CD4-positive, alpha-beta T cell (primary cell): ENCODE measurements around the gene TMUB1. TPM values are rescaled to one million over a fixed set of nuclear protein-coding genes. Genes with fewer than 3 reads are reported as not detected.
A peak's percentile ranks its signal among the peaks of the same experiment; 100 is the strongest.

Source experiments
- ATAC-seq: fragments of 200-7000 bp; cut with Tn5 transposase; one replicate; pipeline ENCODE4 v1.10.0; 2022; ENCODE audit warnings: mild to moderate bottlenecking; ENCODE audit not compliant: poor library complexity
- CTCF ChIA-PET: fragments of 350-600 bp; sonication (Branson Sonifier 250); formaldehyde crosslinking; loops from one replicate; lab custom pipeline; 2021; ENCODE audit warnings: antibody characterized with exemption, inconsistent platforms; lab: Charles Lee
- POLR2A ChIA-PET: fragments of 350-600 bp; sonication (Branson Sonifier 250); formaldehyde crosslinking; loops from one replicate; lab custom pipeline; 2021; ENCODE audit warnings: antibody characterized with exemption, inconsistent platforms; lab: Charles Lee
- DNase-seq, 14 experiments: peaks; one replicate each; pipeline ENCODE4 v3.0.0-alpha.2; 2013 to 2020; ENCODE audit warnings: mixed read lengths in 2 of 14
- H3K27ac ChIP-seq, 2 donors: one replicate each; pipeline versions ENCODE4 v1.5.1 to v1.7.0; 2013; ENCODE audit warnings: low read length in 2 of 2, low read depth in 1 of 2, mild to moderate bottlenecking in 1 of 2
- H3K27me3 ChIP-seq, 2 experiments: 1 replicate in 1 of 2; 2 replicates in 1 of 2; pipeline versions ENCODE4 v1.6.1 to v1.7.0; 2013; ENCODE audit warnings: low read length in 2 of 2, control low read depth in 1 of 2, mild to moderate bottlenecking in 1 of 2, moderate library complexity in 1 of 2; ENCODE audit not compliant: insufficient read depth in 2 of 2, control insufficient read depth in 1 of 2
- H3K36me3 ChIP-seq: one replicate; pipeline ENCODE4 v1.6.1; 2013; ENCODE audit warnings: low read length, control low read depth; ENCODE audit not compliant: insufficient read depth
- H3K4me1 ChIP-seq: one replicate; pipeline ENCODE4 v1.6.1; 2013; ENCODE audit warnings: low read length, control low read depth; ENCODE audit not compliant: insufficient read depth
- H3K4me3 ChIP-seq: one replicate; pipeline ENCODE4 v1.5.1; 2013; ENCODE audit warnings: mild to moderate bottlenecking, low read length, moderate library complexity
- H3K9me3 ChIP-seq, 2 experiments: 1 replicate in 1 of 2; 2 replicates in 1 of 2; pipeline versions ENCODE4 v1.6.1 to v1.7.0; 2013; ENCODE audit warnings: low read length in 2 of 2, mild to moderate bottlenecking in 2 of 2, control low read depth in 1 of 2, moderate library complexity in 1 of 2; ENCODE audit not compliant: control insufficient read depth in 1 of 2, insufficient read depth in 1 of 2
- H3K27ac Mint-ChIP-seq: one replicate; pipeline ENCODE4 v1.8.0; 2020; ENCODE audit warnings: mixed read lengths
- H3K27me3 Mint-ChIP-seq: one replicate; pipeline ENCODE4 v1.8.0; 2021; ENCODE audit warnings: mixed read lengths
- H3K36me3 Mint-ChIP-seq: one replicate; pipeline ENCODE4 v1.8.0; 2021; ENCODE audit warnings: low read depth, mixed read lengths
- H3K4me1 Mint-ChIP-seq: one replicate; pipeline ENCODE4 v1.8.0; 2021; ENCODE audit warnings: low read depth, mixed read lengths
- H3K4me3 Mint-ChIP-seq: one replicate; pipeline ENCODE4 v1.8.0; 2020; ENCODE audit warnings: mild to moderate bottlenecking, mixed read lengths
- H3K9me3 Mint-ChIP-seq: one replicate; pipeline ENCODE4 v1.8.0; 2020; ENCODE audit warnings: mixed read lengths
- intact Hi-C, 2 experiments: fragments of 100-400 bp; cut with DNase I in 1 of 2; cut with micrococcal nuclease in 1 of 2; formaldehyde crosslinking; loops; one replicate each; pipeline versions ENCODE4 v1.15.1 to v1.9.0; 2023 to 2025; cut with DNase I, micrococcal nuclease
- total RNA-seq, 174 experiments: library from RNA in 2 of 174; stranded (reverse) in 2 of 174; gene quantifications; one replicate each; pipeline ENCODE4 v1.2.3 and lab custom pipeline; 2021 to 2026
- TF ChIP-seq, protein P1 (sequence below): fragments of 200-600 bp; IDR thresholded peaks from one replicate; pipeline ENCODE4 v1.8.0; 2022; ENCODE audit warnings: antibody characterized with exemption, mild to moderate bottlenecking

TMUB1 gene
- total RNA-seq, 2 experiments from 2014 or later = 44.5 to 46.6 TPM

DNA sequence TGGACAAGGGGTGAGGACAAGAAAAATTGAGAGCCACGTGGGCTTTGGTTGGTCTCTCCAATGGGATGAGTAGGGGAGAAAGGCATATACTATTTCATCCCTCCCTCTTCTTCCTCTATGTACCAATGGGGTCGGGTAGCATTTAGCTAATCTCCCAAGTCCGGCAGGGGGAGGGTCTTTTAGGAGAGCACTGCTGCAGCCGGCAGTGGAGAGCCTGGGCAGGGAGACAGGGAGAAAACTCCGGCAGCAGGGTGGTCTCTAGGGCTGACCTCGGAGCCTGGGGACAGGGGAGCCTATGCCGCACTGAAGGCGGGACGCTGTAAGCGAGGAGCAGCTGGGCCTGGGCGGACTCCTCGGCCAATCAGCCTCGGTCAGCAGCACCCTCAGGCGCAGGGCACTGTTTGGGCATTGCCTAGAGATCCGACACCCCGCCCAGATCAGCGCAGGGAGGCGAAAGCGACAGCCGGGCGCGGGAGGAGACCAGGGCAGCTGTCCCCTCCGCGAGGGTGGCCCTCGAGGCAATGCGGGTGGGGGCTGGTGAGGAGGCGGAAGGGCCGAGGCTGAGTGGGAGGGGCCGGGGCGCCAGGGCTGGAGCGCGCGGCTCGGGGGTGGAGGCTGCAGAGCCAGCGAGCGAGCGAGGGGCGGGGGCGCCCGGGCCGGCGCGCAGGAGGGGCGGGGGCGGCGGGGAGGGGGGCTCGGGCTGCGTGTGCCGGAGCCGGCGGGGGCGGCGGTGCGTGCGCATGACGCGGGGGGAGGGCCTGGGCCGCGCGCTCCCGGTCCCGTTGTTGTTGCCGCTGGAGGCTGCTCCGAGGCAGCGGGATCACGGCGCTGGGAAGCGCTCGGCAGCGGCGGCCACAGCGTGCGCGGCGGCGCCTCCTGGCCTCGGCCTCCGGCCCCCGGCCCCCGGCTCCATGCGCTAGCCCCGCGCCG is 2.7 kb upstream of the TMUB1 start, which contains the start of gene AGAP3:
Gene AGAP3 (plus strand): TSS at position 785 of the 930 bp plus-strand sequence. CDS start 267 bp downstream, outside the sequence.
- intact Hi-C loops = loop anchor here in 1 of 2 experiments (10.0 kb wide), 2 partner anchors 111 to 1251 kb away; partner anchors contain the start of genes KCNH2 and ZNF862
- Histone ChIP-seq H3K4me3 (peak within 1 kb of the TSS; percentile 70), H3K4me1 (peaks cover 74% of the 10 kb centered on the region), H3K9me3 (peaks cover 0 to 3% of the 10 kb centered on the region in 2 experiments), H3K36me3 (no peaks in the 10 kb centered on the region), H3K27me3 (no peaks in the 10 kb centered on the region), H3K27ac (no peak within 1 kb of the TSS)
- Mint-ChIP-seq H3K27ac (peak within 1 kb of the TSS; percentile 85), H3K9me3 (no peaks in the 10 kb centered on the region), H3K4me1 (peaks cover 48% of the 10 kb centered on the region), H3K36me3 (peaks cover 14% of the 10 kb centered on the region), H3K27me3 (peaks cover 8% of the 10 kb centered on the region), H3K4me3 (peak within 1 kb of the TSS; percentile 90)
- ChIA-PET CTCF (no interaction called here), POLR2A (interaction anchor here (1.1 to 1.8 kb wide), 4 partner anchors 27 to 72 kb away, joined by 3 to 8 read pairs (median 5); partner anchors contain the start of gene ABCB8)
- DNase-seq (peak in 13 of 14 experiments; percentile 32 to 81 (median 57)), ATAC-seq (peak; percentile 7)
- TF ChIP-seq, protein P1, sequence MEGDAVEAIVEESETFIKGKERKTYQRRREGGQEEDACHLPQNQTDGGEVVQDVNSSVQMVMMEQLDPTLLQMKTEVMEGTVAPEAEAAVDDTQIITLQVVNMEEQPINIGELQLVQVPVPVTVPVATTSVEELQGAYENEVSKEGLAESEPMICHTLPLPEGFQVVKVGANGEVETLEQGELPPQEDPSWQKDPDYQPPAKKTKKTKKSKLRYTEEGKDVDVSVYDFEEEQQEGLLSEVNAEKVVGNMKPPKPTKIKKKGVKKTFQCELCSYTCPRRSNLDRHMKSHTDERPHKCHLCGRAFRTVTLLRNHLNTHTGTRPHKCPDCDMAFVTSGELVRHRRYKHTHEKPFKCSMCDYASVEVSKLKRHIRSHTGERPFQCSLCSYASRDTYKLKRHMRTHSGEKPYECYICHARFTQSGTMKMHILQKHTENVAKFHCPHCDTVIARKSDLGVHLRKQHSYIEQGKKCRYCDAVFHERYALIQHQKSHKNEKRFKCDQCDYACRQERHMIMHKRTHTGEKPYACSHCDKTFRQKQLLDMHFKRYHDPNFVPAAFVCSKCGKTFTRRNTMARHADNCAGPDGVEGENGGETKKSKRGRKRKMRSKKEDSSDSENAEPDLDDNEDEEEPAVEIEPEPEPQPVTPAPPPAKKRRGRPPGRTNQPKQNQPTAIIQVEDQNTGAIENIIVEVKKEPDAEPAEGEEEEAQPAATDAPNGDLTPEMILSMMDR = no peak

DNA sequence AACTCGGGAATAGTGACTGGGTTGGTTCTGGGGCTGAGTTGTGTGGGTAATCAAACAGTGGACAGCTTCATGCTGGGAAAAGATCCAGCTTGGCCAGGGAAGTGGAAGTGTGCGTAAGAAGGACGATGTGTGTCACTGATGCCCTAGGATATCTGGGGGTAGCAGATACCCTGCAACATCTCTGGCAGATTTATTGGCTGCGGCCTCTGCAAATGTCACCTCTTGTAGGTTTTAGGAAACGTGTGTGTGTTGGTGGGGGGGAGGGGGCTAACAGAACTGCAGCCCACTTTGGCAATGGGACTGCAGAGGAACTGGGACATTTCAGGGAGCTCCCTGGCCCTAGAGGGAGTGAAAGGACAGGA is 2.0 kb upstream of the TMUB1 start:
- CTCF ChIA-PET = interaction anchor here (1.5 to 2.6 kb wide), 2 partner anchors 25 to 67 kb away, joined by 4 to 11 read pairs; no protein-coding TSS in a partner anchor
- H3K4me1 Mint-ChIP-seq = peaks cover 48% of the 10 kb centered on the region

DNA sequence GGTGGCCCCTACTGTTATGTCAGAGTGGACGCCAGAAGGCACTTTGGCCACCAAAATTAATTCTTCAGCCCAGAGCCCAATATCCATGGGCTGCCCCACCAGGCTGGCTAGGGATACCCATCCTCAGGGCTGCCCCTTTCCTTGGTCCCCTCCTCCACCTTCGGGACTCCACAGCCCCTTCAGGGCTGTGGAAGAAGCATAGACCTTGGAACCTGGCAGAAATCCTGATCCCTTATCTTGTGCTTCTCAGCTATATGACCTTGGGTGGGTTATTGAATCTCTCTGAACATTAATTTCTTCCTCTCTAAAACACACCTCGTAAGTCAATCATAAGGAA is 499 bp upstream of the TMUB1 start:
- Histone ChIP-seq H3K9me3 (peaks cover 0 to 3% of the 10 kb centered on the region in 2 experiments), H3K27me3 (no peaks in the 10 kb centered on the region), H3K36me3 (peaks cover 4% of the 10 kb centered on the region), H3K4me1 (peaks cover 75% of the 10 kb centered on the region), H3K4me3 (peak overlapping the region; percentile 79), H3K27ac (peak overlapping the region in 1 of 2 donors; percentile 44)
- ChIA-PET POLR2A (interaction anchor here (0.6 to 1.6 kb wide), 3 partner anchors 25 to 1938 kb away, joined by 3 to 8 read pairs (median 3); partner anchors contain the start of genes ABCB8 and SLC4A2), CTCF (interaction anchor here (0.8 to 2.6 kb wide), 8 partner anchors 23 to 121 kb away, joined by 3 to 11 read pairs (median 4); partner anchors contain the start of gene ABCB8)
- TF ChIP-seq, protein P1 = no peak
- Mint-ChIP-seq H3K36me3 (peaks cover 18% of the 10 kb centered on the region), H3K27ac (peak overlapping the region; percentile 85), H3K4me3 (peak overlapping the region; percentile 88), H3K4me1 (peaks cover 50% of the 10 kb centered on the region), H3K9me3 (no peaks in the 10 kb centered on the region), H3K27me3 (peaks cover 4% of the 10 kb centered on the region)
- ATAC-seq (peak; percentile 1), DNase-seq (no peak)
- intact Hi-C loops = loop anchor here (1.0 to 10.0 kb wide), 5 partner anchors 25 to 1371 kb away; partner anchors contain the start of genes ABCB8 (in 1 of the 2), KCNH2 (in 1 of the 2) and ZNF862 (in 1 of the 2)

More for the DNA sequence above, 2.0 kb upstream of the TMUB1 start:
- Histone ChIP-seq H3K4me1 (peaks cover 75% of the 10 kb centered on the region), H3K36me3 (no peaks in the 10 kb centered on the region), H3K27ac (no peak overlapping the region), H3K4me3 (peak overlapping the region; percentile 59), H3K27me3 (no peaks in the 10 kb centered on the region), H3K9me3 (peaks cover 0 to 3% of the 10 kb centered on the region in 2 experiments)
- peak overlapping the region; percentile 90 for H3K4me3 Mint-ChIP-seq
- H3K36me3 Mint-ChIP-seq = peaks cover 14% of the 10 kb centered on the region
- peak in 1 of 14 experiments; percentile 22 for DNase-seq
- no peaks in the 10 kb centered on the region for H3K9me3 Mint-ChIP-seq
- intact Hi-C loops = loop anchor here in 1 of 2 experiments (10.0 kb wide), 2 partner anchors 111 to 1251 kb away; partner anchors contain the start of genes KCNH2 and ZNF862
- POLR2A ChIA-PET = interaction anchor here (1.0 to 1.8 kb wide), 4 partner anchors 26 to 122 kb away, joined by 3 to 8 read pairs (median 4); partner anchors contain the start of gene ABCB8
- ATAC-seq = no peak
- H3K27ac Mint-ChIP-seq = peak overlapping the region; percentile 85
- TF ChIP-seq, protein P1 = no peak
- H3K27me3 Mint-ChIP-seq = peaks cover 8% of the 10 kb centered on the region
